Mammary epithelial cell (primary cell): Measurements from ENCODE around the gene SMIM24.
"Not testable (repeated sequence)": the region's sequence is repeated elsewhere in the genome, so short reads cannot be mapped to it uniquely, and the experiment has no call there.

ENCODE experiments used
- CTCF ChIP-seq, 2 donors: IDR thresholded peaks in 1 of 2; conservative IDR thresholded peaks in 1 of 2; 2 replicates each; pipeline ENCODE4 v1.5.1; 2011 to 2012; ENCODE audit warnings: inconsistent platforms in 2 of 2, low read length in 2 of 2, mild to moderate bottlenecking in 2 of 2, control low read depth in 1 of 2, low read depth in 1 of 2; ENCODE audit not compliant: insufficient read depth in 1 of 2; ENCODE audit errors: extremely low read depth in 1 of 2
- EZH2 ChIP-seq: IDR thresholded peaks from 2 replicates; pipeline ENCODE4 v1.6.1; 2012; ENCODE audit warnings: low read length, inconsistent platforms, borderline replicate concordance

- not testable (repeated sequence) for TF ChIP-seq CTCF (conservative IDR thresholded peaks at IDR 0.05 in 1 of 2, IDR thresholded peaks at IDR 0.05 in 1 of 2; ENCODE audit: extremely low read depth in 1 of 2, insufficient read depth in 1 of 2, low read depth in 1 of 2, low read length in 2 of 2); EZH2
Observed at GRCh38 chr19:3452942-3453214, 27.4 kb downstream of the SMIM24 start.
